GM23338 (cell line): ENCODE results near the gene NGFR. TPM values are rescaled to one million over a fixed set of nuclear protein-coding genes. Genes with fewer than 3 reads are reported as not detected.
A peak's percentile ranks its signal among the peaks of the same experiment; 100 is the strongest.

Source experiments
- ATAC-seq: fragments of 200-7000 bp; cut with Tn5 transposase; 3 replicates; pipeline ENCODE4 v1.9.1; 2020
- DNase-seq: peaks from one replicate; pipeline ENCODE4 v3.0.0-alpha.2; 2015; ENCODE audit warnings: low spot score
- H2AFZ ChIP-seq: fragments of 200-600 bp; sonication (generic); 2 replicates; pipeline ENCODE4 v1.8.0; 2016; ENCODE audit warnings: antibody characterized with exemption, mild to moderate bottlenecking, moderate library complexity
- H3F3A ChIP-seq: fragments of 200-600 bp; sonication (generic); replicated peaks from 2 replicates; pipeline ENCODE4 v1.8.0; 2017; ENCODE audit warnings: antibody characterized with exemption, mixed run types, low read depth
- H3K27ac ChIP-seq: fragments of 200-600 bp; sonication (generic); 2 replicates; pipeline ENCODE4 v1.6.1; 2016; ENCODE audit warnings: low read depth
- H3K27me3 ChIP-seq: fragments of 200-600 bp; sonication (generic); 2 replicates; pipeline ENCODE4 v1.8.0; 2016; ENCODE audit warnings: mild to moderate bottlenecking, mixed run types, moderate library complexity; ENCODE audit not compliant: insufficient read depth
- H3K36me3 ChIP-seq: fragments of 200-600 bp; sonication (generic); 2 replicates; pipeline ENCODE4 v1.8.0; 2016; ENCODE audit warnings: mild to moderate bottlenecking; ENCODE audit not compliant: insufficient read depth
- H3K4me1 ChIP-seq: fragments of 200-600 bp; sonication (generic); 2 replicates; pipeline ENCODE4 v1.8.0; 2016; ENCODE audit warnings: mild to moderate bottlenecking, moderate library complexity; ENCODE audit not compliant: insufficient read depth
- H3K4me2 ChIP-seq: fragments of 200-600 bp; sonication (generic); 2 replicates; pipeline ENCODE4 v1.7.1; 2017; ENCODE audit warnings: mixed run types
- H3K4me3 ChIP-seq: fragments of 200-600 bp; sonication (generic); 2 replicates; pipeline ENCODE4 v1.6.1; 2016; ENCODE audit warnings: mixed run types
- H3K79me2 ChIP-seq: fragments of 200-600 bp; sonication (generic); replicated peaks from 2 replicates; pipeline ENCODE4 v1.8.0; 2017; ENCODE audit warnings: mild to moderate bottlenecking; ENCODE audit not compliant: insufficient read depth
- H3K9me2 ChIP-seq: fragments of 200-600 bp; sonication (generic); 2 replicates; pipeline ENCODE4 v1.8.0; 2017; ENCODE audit not compliant: insufficient read depth
- H4K20me1 ChIP-seq: fragments of 200-600 bp; sonication (generic); replicated peaks from 2 replicates; pipeline ENCODE4 v1.8.0; 2017; ENCODE audit warnings: mild to moderate bottlenecking; ENCODE audit not compliant: insufficient read depth
- H3K27ac Mint-ChIP-seq: 2 replicates; pipeline ENCODE4 v1.8.0; 2020; ENCODE audit warnings: inconsistent platforms, mild to moderate bottlenecking, moderate library complexity, mixed read lengths
- H3K27me3 Mint-ChIP-seq: 3 replicates; pipeline ENCODE4 v1.8.0; 2022; ENCODE audit warnings: low read depth, mild to moderate bottlenecking, moderate library complexity, mixed read lengths, inconsistent platforms; ENCODE audit not compliant: insufficient read depth, poor library complexity
- H3K36me3 Mint-ChIP-seq: 3 replicates; pipeline ENCODE4 v1.8.0; 2021; ENCODE audit warnings: low read depth, mild to moderate bottlenecking, inconsistent platforms, moderate library complexity, mixed read lengths
- H3K4me1 Mint-ChIP-seq: 3 replicates; pipeline ENCODE4 v1.8.0; 2020; ENCODE audit warnings: mild to moderate bottlenecking, inconsistent platforms, mixed read lengths
- H3K4me3 Mint-ChIP-seq: 3 replicates; pipeline ENCODE4 v1.8.0; 2021; ENCODE audit warnings: moderate library complexity, mild to moderate bottlenecking, inconsistent platforms, mixed read lengths
- H3K9me3 Mint-ChIP-seq: 3 replicates; pipeline ENCODE4 v1.8.0; 2020; ENCODE audit warnings: moderate library complexity, mild to moderate bottlenecking, inconsistent platforms, mixed read lengths
- CREB1 ChIP-seq: fragments of 250-450 bp; sonication (Bioruptor Pico); IDR thresholded peaks from 2 replicates; pipeline ENCODE4 v1.5.0; 2020; ENCODE audit warnings: low read depth, mild to moderate bottlenecking, moderate library complexity
- CTCF ChIP-seq, 2 experiments: fragments of 200-600 bp in 1 of 2; sonication (generic) in 1 of 2; conservative IDR thresholded peaks; 2 replicates each; pipeline versions ENCODE4 v1.5.1 to v1.6.1; 2016 to 2017; ENCODE audit warnings: antibody characterized with exemption in 2 of 2, low read depth in 2 of 2, mild to moderate bottlenecking in 2 of 2, moderate library complexity in 1 of 2
- EZH2 ChIP-seq: fragments of 200-600 bp; sonication (generic); IDR thresholded peaks from one replicate; pipeline ENCODE4 v1.8.0; 2017; ENCODE audit warnings: antibody characterized with exemption, mild to moderate bottlenecking, low read depth; ENCODE audit not compliant: unreplicated experiment
- NANOG ChIP-seq: IDR thresholded peaks from 2 replicates; pipeline ENCODE4 v1.6.1; 2016; ENCODE audit warnings: antibody characterized with exemption, borderline replicate concordance
- POLR2AphosphoS5 ChIP-seq: IDR thresholded peaks from 2 replicates; pipeline ENCODE4 v1.6.1; 2016; ENCODE audit warnings: antibody characterized with exemption, low read depth
- REST ChIP-seq: IDR thresholded peaks from one replicate; pipeline ENCODE4 v1.6.1; 2018; ENCODE audit warnings: antibody characterized with exemption; ENCODE audit not compliant: unreplicated experiment
- ZNF114 ChIP-seq: fragments of 250-450 bp; sonication (Bioruptor Pico); IDR thresholded peaks from 2 replicates; pipeline ENCODE4 v1.5.0; 2020; ENCODE audit warnings: mild to moderate bottlenecking, moderate library complexity
- ZNF462 ChIP-seq: fragments of 250-450 bp; sonication (Bioruptor Pico); IDR thresholded peaks from 2 replicates; pipeline ENCODE4 v1.5.0; 2020; ENCODE audit warnings: mild to moderate bottlenecking, moderate library complexity
- long read RNA-seq: library from polyadenylated mRNA; unstranded; transcript quantifications from one replicate; pipeline ENCODE4 v2.0.0, GENCODE V29; 2020; ENCODE audit not compliant: unreplicated experiment
- polyA plus RNA-seq: library from polyadenylated mRNA; unstranded; fragments of >200 nt; fragmentation: Nextera tagmentation; extraction: Ambion mirVana; gene quantifications from 2 replicates; pipeline ENCODE4 v1.2.1, GENCODE V29; 2016
- total RNA-seq: library from RNA; depleted of rRNA; stranded (reverse); fragments of >200 nt; shearing (Covaris generic); gene quantifications from 2 replicates; pipeline ENCODE4 v1.2.3, GENCODE V29; 2014; rRNA removed

Gene NGFR, protein sequence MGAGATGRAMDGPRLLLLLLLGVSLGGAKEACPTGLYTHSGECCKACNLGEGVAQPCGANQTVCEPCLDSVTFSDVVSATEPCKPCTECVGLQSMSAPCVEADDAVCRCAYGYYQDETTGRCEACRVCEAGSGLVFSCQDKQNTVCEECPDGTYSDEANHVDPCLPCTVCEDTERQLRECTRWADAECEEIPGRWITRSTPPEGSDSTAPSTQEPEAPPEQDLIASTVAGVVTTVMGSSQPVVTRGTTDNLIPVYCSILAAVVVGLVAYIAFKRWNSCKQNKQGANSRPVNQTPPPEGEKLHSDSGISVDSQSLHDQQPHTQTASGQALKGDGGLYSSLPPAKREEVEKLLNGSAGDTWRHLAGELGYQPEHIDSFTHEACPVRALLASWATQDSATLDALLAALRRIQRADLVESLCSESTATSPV
- total RNA-seq, result 6.8 and 6.9 TPM in 2 replicates
- polyA plus RNA-seq, result 2.3 and 2.8 TPM in 2 replicates
- long read RNA-seq, result 0 reads

DNA sequence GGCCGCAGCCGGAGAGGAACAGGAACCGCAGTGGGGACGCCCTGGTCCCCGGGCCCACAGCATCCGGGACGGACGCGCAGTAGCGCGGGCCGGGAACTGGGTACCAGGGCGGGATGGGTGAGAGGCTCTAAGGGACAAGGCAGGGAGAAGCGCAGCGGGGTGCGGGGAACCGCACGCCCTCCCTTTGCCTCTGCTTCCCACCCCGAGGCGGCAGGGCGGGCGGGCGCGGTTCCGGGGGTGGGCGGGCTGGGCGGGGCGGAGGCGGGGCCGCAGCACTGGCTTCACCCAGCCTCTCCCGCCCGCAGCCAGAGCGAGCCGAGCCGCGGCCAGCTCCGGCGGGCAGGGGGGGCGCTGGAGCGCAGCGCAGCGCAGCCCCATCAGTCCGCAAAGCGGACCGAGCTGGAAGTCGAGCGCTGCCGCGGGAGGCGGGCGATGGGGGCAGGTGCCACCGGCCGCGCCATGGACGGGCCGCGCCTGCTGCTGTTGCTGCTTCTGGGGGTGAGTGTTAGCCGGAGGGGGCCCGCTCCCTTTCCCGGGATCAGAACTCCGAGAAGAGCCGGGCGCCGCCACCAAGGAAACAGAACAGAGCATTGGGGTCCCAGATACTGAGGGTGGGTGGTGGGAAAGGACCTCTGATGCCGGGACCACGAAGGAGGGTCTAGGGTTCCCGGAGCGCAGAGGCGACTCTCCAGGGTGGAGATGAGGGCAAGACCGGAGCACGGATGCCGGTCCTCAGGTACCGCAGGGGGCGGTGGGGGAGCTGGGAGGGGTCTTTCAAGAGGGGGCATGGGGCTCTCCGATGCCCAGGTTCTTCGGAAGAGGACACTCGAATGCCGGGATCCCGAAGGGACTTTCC is at the start of gene NGFR:
TSS of gene NGFR (plus strand) at position 308 of the 856 bp plus-strand sequence. CDS start at position 433, 125 bp downstream.
- peak within 1 kb of the TSS; percentile 97 for H3K4me2 ChIP-seq
- Mint-ChIP-seq H3K36me3 (no peaks in the 10 kb centered on the region), H3K9me3 (no peaks in the 10 kb centered on the region), H3K4me1 (peaks cover 23% of the 10 kb centered on the region), H3K4me3 (peak within 1 kb of the TSS; percentile 82), H3K27me3 (peaks cover 48% of the 10 kb centered on the region), H3K27ac (no peak within 1 kb of the TSS)
- no peaks in the 10 kb centered on the region; the same call in 1 of the 2 replicates for H3F3A ChIP-seq
- H4K20me1 ChIP-seq, result no peaks in the 10 kb centered on the region
- H3K4me3 ChIP-seq, result peak within 1 kb of the TSS; percentile 80
- peaks cover 69% of the 10 kb centered on the region for H3K27me3 ChIP-seq
- peak within 1 kb of the TSS; percentile 85 for H2AFZ ChIP-seq
- no peak within 1 kb of the TSS for H3K27ac ChIP-seq
- ATAC-seq, result peak; percentile 43
- peak; percentile 76 for DNase-seq
- TF ChIP-seq CTCF (conservative IDR thresholded peaks at IDR 0.05; ENCODE audit: low read depth in 2 of 2), result peak in 1 of 2 experiments; percentile 45; a peak in 2 of 4 replicates
- peak; percentile 76 for TF ChIP-seq POLR2AphosphoS5
- no peak for TF ChIP-seq CREB1 (CRISPR knock-in tag)
- TF ChIP-seq NANOG, result no peak
- TF ChIP-seq ZNF114 (CRISPR knock-in tag), result no peak
- TF ChIP-seq EZH2, result no peak
- no peak for TF ChIP-seq REST
- TF ChIP-seq ZNF462 (CRISPR knock-in tag), result no peak
- no peaks in the 10 kb centered on the region for H3K79me2 ChIP-seq
- H3K36me3 ChIP-seq, result no peaks in the 10 kb centered on the region
- no peaks in the 10 kb centered on the region for H3K9me2 ChIP-seq
- H3K4me1 ChIP-seq, result peaks cover 20% of the 10 kb centered on the region
